Measurements from ENCODE around the gene AP3M1. TPM values are rescaled to one million over a fixed set of nuclear protein-coding genes. Genes with fewer than 3 reads are reported as not detected.

The AP3M1 gene
- polyA plus RNA-seq, 1 experiment: 31.7 TPM

- no peak overlapping the region for H3K4me3 ChIP-seq (ENCODE audit: low read depth, low read length)
- H3K36me3 ChIP-seq (ENCODE audit: control insufficient read depth, insufficient read depth, low read length): peaks cover 8% of the 10 kb centered on the region
- no peak for DNase-seq (ENCODE audit: low read depth)
- TF ChIP-seq CTCF (IDR thresholded peaks at IDR 0.05; ENCODE audit: insufficient read depth, low read depth, low read length): no peak
- POLR2A ChIA-PET: no interaction called here
- CTCF ChIA-PET: interaction anchor here (0.7 to 5.4 kb wide), 12 partner anchors 10 to 193 kb away, joined by 3 to 46 read pairs (median 6); no protein-coding TSS in a partner anchor
- no peaks in the 10 kb centered on the region for H3K27me3 ChIP-seq (ENCODE audit: control insufficient read depth, insufficient read depth, low read length)
Observed at GRCh38 chr10:74079028-74079935, 71.3 kb downstream of the AP3M1 start.

GRCh38 chr10:74078037-74078436 lies 72.6 kb downstream of the AP3M1 start:
- Histone ChIP-seq H3K4me3 (ENCODE audit: low read depth, low read length) (no peak overlapping the region), H3K27me3 (ENCODE audit: control insufficient read depth, insufficient read depth, low read length) (no peaks in the 10 kb centered on the region), H3K36me3 (ENCODE audit: control insufficient read depth, insufficient read depth, low read length) (peaks cover 9% of the 10 kb centered on the region)
- ChIA-PET CTCF (interaction anchor here (5.1 to 5.4 kb wide), 2 partner anchors 136 to 192 kb away, joined by 44 to 46 read pairs; no protein-coding TSS in a partner anchor), POLR2A (no interaction called here)
- no peak for TF ChIP-seq CTCF (IDR thresholded peaks at IDR 0.05; ENCODE audit: insufficient read depth, low read depth, low read length)
- DNase-seq (ENCODE audit: low read depth): no peak

GRCh38 chr10:74077416-74077815 lies 73.2 kb downstream of the AP3M1 start:
- Histone ChIP-seq H3K4me3 (ENCODE audit: low read depth, low read length) (no peak overlapping the region), H3K36me3 (ENCODE audit: control insufficient read depth, insufficient read depth, low read length) (peaks cover 9% of the 10 kb centered on the region)

GRCh38 chr10:74076961-74077360 lies 73.7 kb downstream of the AP3M1 start:
- H3K4me3 ChIP-seq (ENCODE audit: low read depth, low read length): no peak overlapping the region

More at GRCh38 chr10:74077416-74077815, 73.2 kb downstream of the AP3M1 start:
- no peaks in the 10 kb centered on the region for H3K27me3 ChIP-seq (ENCODE audit: control insufficient read depth, insufficient read depth, low read length)
- no peak for DNase-seq (ENCODE audit: low read depth)
- TF ChIP-seq CTCF (IDR thresholded peaks at IDR 0.05; ENCODE audit: insufficient read depth, low read depth, low read length): no peak
- ChIA-PET POLR2A (interaction anchor here (0.7 kb wide), 1 partner anchor 64 kb away, joined by 4 read pairs; no protein-coding TSS in a partner anchor), CTCF (interaction anchor here (2.5 kb wide), 1 partner anchor 137 kb away, joined by 12 read pairs; no protein-coding TSS in a partner anchor)

More at GRCh38 chr10:74076961-74077360, 73.7 kb downstream of the AP3M1 start:
- POLR2A ChIA-PET: interaction anchor here (0.7 kb wide), 1 partner anchor 63 kb away, joined by 4 read pairs; no protein-coding TSS in a partner anchor
- no peaks in the 10 kb centered on the region for H3K27me3 ChIP-seq (ENCODE audit: control insufficient read depth, insufficient read depth, low read length)
- TF ChIP-seq CTCF (IDR thresholded peaks at IDR 0.05; ENCODE audit: insufficient read depth, low read depth, low read length): no peak
- peaks cover 6% of the 10 kb centered on the region for H3K36me3 ChIP-seq (ENCODE audit: control insufficient read depth, insufficient read depth, low read length)
- DNase-seq (ENCODE audit: low read depth): no peak
- CTCF ChIA-PET: interaction anchor here (0.8 to 2.9 kb wide), 7 partner anchors 14 to 197 kb away, joined by 3 to 12 read pairs (median 4); no protein-coding TSS in a partner anchor

Measured in BJ (cell line).